ENCODE measurements around the gene COL4A2.

The COL4A2 gene

GRCh38 chr13:110328573-110328972 lies 21.5 kb downstream of the COL4A2 start:
- Histone ChIP-seq H3K9me3 (ENCODE audit: insufficient read depth, low read depth, low read length) (no peaks in the 10 kb centered on the region), H4K20me1 (ENCODE audit: insufficient read depth, low read length, poor library complexity, severe bottlenecking) (no peaks in the 10 kb centered on the region), H3K27me3 (ENCODE audit: insufficient read depth, low read length, poor library complexity, severe bottlenecking) (no peaks in the 10 kb centered on the region), H3K79me2 (ENCODE audit: insufficient read depth, low read length) (no peaks in the 10 kb centered on the region), H3K9ac (ENCODE audit: low read depth, low read length, poor library complexity, severe bottlenecking) (no peak overlapping the region), H3F3A (ENCODE audit: low read depth) (no peaks in the 10 kb centered on the region), H3K4me1 (ENCODE audit: insufficient read depth, low read length, poor library complexity, severe bottlenecking) (no peaks in the 10 kb centered on the region), H3K36me3 (ENCODE audit: insufficient read depth, low read length) (no peaks in the 10 kb centered on the region), H3K4me3 (ENCODE audit: low read length, poor library complexity, severe bottlenecking) (no peak overlapping the region), H3K4me2 (ENCODE audit: low read depth, low read length, poor library complexity, severe bottlenecking) (no peak overlapping the region), H3K9me2 (replicated peaks; ENCODE audit: low read depth, low read length) (no peaks in the 10 kb centered on the region), H2AFZ (ENCODE audit: low read length) (no peak overlapping the region)
- TF ChIP-seq, protein P1, sequence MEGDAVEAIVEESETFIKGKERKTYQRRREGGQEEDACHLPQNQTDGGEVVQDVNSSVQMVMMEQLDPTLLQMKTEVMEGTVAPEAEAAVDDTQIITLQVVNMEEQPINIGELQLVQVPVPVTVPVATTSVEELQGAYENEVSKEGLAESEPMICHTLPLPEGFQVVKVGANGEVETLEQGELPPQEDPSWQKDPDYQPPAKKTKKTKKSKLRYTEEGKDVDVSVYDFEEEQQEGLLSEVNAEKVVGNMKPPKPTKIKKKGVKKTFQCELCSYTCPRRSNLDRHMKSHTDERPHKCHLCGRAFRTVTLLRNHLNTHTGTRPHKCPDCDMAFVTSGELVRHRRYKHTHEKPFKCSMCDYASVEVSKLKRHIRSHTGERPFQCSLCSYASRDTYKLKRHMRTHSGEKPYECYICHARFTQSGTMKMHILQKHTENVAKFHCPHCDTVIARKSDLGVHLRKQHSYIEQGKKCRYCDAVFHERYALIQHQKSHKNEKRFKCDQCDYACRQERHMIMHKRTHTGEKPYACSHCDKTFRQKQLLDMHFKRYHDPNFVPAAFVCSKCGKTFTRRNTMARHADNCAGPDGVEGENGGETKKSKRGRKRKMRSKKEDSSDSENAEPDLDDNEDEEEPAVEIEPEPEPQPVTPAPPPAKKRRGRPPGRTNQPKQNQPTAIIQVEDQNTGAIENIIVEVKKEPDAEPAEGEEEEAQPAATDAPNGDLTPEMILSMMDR (conservative IDR thresholded peaks at IDR 0.05; ENCODE audit: low read length): no peak

GRCh38 chr13:110329258-110329657 lies 22.2 kb downstream of the COL4A2 start:
- Histone ChIP-seq H3K27me3 (ENCODE audit: insufficient read depth, low read length, poor library complexity, severe bottlenecking) (no peaks in the 10 kb centered on the region), H4K20me1 (ENCODE audit: insufficient read depth, low read length, poor library complexity, severe bottlenecking) (no peaks in the 10 kb centered on the region), H3K4me3 (ENCODE audit: low read length, poor library complexity, severe bottlenecking) (no peak overlapping the region), H3K4me2 (ENCODE audit: low read depth, low read length, poor library complexity, severe bottlenecking) (no peak overlapping the region), H3F3A (ENCODE audit: low read depth) (no peaks in the 10 kb centered on the region), H3K36me3 (ENCODE audit: insufficient read depth, low read length) (no peaks in the 10 kb centered on the region), H3K9ac (ENCODE audit: low read depth, low read length, poor library complexity, severe bottlenecking) (no peak overlapping the region), H3K9me3 (ENCODE audit: insufficient read depth, low read depth, low read length) (no peaks in the 10 kb centered on the region), H3K9me2 (replicated peaks; ENCODE audit: low read depth, low read length) (no peaks in the 10 kb centered on the region), H2AFZ (ENCODE audit: low read length) (no peak overlapping the region), H3K4me1 (ENCODE audit: insufficient read depth, low read length, poor library complexity, severe bottlenecking) (no peaks in the 10 kb centered on the region), H3K79me2 (ENCODE audit: insufficient read depth, low read length) (no peaks in the 10 kb centered on the region)
- TF ChIP-seq, protein P1 (conservative IDR thresholded peaks at IDR 0.05; ENCODE audit: low read length): no peak
- no peak for TF ChIP-seq EZH2phosphoT487 (IDR thresholded peaks at IDR 0.05; ENCODE audit: borderline replicate concordance)

GRCh38 chr13:110329798-110330461 lies 22.8 kb downstream of the COL4A2 start:
- no peak overlapping the region for H3K4me3 ChIP-seq (ENCODE audit: low read length, poor library complexity, severe bottlenecking)
- H3K9ac ChIP-seq (ENCODE audit: low read depth, low read length, poor library complexity, severe bottlenecking): no peak overlapping the region
- no peaks in the 10 kb centered on the region for H3K27me3 ChIP-seq (ENCODE audit: insufficient read depth, low read length, poor library complexity, severe bottlenecking)
- H3K4me1 ChIP-seq (ENCODE audit: insufficient read depth, low read length, poor library complexity, severe bottlenecking): no peaks in the 10 kb centered on the region
- H4K20me1 ChIP-seq (ENCODE audit: insufficient read depth, low read length, poor library complexity, severe bottlenecking): no peaks in the 10 kb centered on the region
- H2AFZ ChIP-seq (ENCODE audit: low read length): no peak overlapping the region
- H3F3A ChIP-seq (ENCODE audit: low read depth): no peaks in the 10 kb centered on the region
- H3K9me3 ChIP-seq (ENCODE audit: insufficient read depth, low read depth, low read length): no peaks in the 10 kb centered on the region
- no peaks in the 10 kb centered on the region for H3K79me2 ChIP-seq (ENCODE audit: insufficient read depth, low read length)
- no peaks in the 10 kb centered on the region for H3K9me2 ChIP-seq (replicated peaks; ENCODE audit: low read depth, low read length)
- H3K36me3 ChIP-seq (ENCODE audit: insufficient read depth, low read length): no peaks in the 10 kb centered on the region
- H3K4me2 ChIP-seq (ENCODE audit: low read depth, low read length, poor library complexity, severe bottlenecking): no peak overlapping the region
- TF ChIP-seq, protein P1 (conservative IDR thresholded peaks at IDR 0.05; ENCODE audit: low read length): no peak
- TF ChIP-seq EZH2phosphoT487 (IDR thresholded peaks at IDR 0.05; ENCODE audit: borderline replicate concordance): no peak
